ENCODE data around the gene FEM1B.

FEM1B gene

DNA sequence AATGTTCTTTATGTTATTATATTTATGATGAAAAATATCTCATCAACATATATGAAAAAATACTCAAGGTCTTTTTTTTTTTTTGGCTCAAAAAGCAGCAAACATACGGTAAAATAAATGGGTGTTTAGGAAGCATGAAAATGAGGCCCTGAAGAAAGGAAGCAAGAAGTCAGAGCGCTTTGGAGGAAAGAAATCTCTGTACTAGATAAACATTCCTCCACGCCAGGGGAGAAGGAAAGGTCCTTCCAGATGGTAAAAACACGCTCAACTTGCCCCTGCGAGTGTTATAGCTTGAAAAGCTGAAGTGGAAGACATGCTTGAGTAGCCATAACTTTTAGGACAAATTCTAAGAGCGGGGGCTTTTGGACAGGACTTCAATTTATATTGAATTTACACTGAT lies 52.9 kb downstream of the FEM1B start:
- FAIRE-seq: no peak

DNA sequence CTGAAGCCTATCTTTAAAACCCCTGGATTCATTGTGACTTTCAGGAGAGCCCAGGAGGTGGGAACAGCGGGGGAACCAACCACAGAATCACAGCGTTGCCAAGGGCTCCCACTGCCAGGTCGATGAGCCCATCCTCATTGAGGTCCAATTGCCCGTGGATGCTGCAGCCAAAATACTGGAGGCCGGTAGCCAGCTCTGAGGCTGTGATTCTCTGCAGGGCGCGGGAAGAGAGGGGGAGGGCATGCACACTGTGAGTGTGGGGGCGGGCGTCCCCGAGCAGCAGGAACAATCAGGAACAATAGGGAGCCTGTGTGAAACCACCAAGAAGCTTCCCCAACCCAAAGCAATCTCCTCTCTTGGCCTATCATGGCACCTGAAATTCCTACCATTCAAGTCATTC lies 53.4 kb downstream of the FEM1B start:
- no peak for FAIRE-seq

DNA sequence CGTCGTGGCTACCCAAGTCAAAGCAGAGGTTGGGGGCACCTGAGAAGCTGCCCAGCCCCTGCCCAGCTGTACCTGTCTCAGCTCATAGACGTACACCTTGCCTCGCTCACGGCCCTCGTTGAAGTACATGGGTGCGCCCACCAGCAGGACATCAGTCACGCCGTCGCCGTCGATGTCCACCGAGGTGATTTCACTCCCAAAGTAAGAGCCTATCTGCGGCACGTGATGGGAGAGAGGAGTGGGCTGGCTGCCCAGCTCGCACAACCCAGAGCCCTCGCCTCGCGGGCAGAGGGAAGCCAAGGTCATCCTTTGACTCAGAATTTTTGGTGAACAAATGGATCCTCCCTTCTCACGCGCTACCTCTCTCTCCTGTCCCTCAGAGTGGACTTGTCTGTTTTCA lies 54.7 kb downstream of the FEM1B start:
- FAIRE-seq: no peak

DNA sequence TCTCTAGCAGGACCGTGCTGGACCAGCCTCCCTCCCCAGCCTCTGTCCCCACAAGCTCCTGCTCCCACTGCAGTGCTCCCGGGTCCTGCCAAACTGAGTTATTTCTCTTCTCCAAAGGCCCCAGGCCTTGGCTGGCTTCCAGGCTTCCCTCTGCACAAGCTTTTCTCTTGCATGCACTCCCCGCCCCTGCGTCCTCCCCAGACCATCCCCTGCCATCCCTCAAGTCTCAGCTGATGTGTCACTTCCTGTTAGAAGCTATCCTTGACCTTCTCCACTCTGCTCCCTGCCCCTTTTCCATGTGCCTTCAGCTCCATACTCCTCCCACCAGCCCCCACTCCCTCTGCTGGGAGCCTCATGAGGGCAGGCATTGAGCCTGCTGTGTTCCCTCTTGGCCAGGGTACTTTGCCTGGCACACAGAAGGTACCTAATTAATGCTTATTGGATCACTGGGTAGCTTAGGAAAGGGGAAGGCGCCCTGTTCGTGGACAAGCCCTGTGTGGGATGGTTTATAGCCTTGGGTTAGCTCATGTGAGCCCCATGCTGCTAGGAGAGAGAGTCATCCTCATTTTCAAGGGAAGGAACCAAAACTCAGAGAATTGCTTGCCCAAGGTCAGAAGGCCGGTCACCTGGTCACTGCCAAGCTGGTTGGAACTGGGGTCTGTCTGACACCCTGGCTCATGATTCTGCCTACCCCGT lies 56.4 kb downstream of the FEM1B start:
- no peak for FAIRE-seq

DNA sequence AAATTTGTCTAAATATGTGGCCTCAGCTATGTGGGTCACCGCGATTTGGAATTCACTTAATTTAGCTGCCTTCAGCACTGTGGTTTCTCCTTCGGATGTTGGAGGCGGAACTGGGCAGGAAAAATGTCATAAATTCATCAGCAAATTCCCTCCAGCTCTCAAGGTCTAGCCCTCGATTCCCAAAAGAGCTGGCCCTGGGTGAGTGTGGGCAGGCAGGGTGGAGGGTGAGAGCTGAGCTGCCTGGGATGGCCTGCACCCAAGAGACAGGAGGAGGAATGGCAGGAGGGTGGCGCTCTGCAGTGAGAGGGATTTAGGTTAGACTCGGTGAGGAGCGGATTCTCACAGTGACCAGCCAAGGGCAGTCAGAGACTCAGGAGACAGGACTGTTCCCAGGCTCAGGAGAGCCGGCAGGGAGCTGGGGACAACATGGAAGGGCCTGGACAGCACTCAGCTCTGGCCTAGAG lies 57.1 kb downstream of the FEM1B start:
- no peak for FAIRE-seq

DNA sequence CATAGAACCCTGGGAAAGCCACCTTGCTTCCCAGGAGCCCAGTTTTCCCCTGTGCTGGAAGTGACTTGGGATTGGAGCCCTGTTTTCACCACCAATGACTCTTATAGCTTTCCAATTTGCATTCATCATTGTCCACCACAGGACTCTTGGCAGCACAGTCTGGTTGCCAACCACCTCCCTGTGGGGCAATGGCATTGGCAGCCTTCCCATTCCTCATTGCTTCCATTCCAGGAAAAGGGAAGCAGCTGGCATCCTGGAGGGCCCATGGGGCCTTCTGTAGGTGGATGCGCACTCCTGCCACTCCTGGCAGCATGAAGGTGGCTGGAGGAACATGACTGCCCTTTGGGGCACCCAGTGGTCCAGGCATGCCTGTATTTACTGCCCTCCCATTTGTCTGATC lies 57.7 kb downstream of the FEM1B start:
- no peak for FAIRE-seq

DNA sequence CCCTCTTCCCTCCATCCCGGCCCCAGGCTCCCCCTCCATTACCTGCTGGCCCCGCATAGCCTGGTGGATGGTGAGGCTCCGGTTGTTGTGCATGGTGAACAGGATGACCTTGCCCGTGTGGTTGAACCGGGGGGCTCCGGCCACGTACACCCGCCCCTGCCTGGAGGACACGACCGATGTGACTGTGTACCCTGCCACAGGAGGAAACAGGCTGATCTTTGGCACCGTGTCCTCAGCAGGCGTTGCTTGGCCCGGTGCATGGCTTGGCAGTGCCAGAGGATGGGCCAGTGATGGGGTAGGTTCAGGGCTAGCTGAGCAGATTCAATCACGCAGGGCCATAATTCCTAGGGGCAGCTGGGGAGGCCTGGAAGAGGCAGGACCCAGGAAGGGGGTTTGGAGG lies 58.1 kb downstream of the FEM1B start:
- FAIRE-seq: no peak

DNA sequence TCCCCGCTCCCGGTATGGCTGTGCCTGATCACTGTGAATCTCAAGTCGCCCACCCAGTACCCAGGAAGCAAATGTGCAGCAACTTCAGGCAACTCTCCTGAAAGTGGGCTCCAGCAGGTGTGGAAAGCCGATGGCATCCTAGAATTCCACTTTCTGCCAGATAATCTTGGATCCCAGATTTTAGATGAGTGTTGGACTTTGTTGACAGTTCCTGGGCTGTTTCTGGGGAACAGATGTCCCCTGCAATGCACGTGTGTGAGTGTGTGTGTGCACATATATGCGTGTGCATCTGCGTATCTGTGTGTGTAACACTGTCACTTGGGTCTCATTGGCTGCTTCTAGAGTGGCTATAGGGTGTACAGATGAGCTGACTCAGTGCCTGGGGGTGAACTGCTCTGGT lies 59.0 kb downstream of the FEM1B start:
- FAIRE-seq: no peak

DNA sequence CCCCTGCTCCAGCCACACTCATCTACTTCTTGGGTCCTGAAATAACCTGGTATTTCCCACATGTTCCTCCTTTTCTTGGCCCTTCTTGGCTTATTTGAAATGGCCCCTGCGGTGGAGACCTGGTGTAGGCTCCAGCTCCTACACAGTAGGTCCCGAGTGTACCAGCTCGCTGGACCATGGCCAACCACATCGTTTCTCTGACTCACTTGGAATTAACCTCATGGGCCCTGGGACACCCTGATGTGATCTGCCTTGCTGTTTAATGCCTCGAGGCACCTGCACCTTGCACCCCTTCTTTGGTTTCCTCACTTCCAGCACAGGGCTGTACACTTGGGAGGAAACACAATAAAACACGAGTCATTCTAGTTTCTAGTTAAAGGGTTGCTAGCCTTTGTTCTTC lies 60.3 kb downstream of the FEM1B start:
- FAIRE-seq: no peak

DNA sequence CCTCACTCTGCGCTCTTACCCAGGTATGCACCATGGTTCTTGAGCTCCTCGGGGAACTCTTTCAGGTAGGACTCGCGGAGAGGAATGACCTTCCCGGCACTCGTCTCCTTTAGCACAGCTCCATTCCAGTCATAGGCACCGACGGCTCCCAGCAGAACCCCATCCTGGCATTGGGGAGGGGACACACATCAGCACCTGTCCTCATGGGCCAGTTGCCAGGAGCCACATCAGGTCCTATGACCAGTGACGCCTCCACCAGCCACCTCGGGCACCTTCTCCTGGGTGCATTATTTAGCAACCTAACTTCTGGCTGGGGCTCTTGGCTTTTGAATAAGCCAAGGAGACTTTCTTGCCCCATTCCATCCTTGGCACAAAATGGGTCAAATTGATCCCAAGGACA lies 61.9 kb downstream of the FEM1B start:
- FAIRE-seq: no peak

DNA sequence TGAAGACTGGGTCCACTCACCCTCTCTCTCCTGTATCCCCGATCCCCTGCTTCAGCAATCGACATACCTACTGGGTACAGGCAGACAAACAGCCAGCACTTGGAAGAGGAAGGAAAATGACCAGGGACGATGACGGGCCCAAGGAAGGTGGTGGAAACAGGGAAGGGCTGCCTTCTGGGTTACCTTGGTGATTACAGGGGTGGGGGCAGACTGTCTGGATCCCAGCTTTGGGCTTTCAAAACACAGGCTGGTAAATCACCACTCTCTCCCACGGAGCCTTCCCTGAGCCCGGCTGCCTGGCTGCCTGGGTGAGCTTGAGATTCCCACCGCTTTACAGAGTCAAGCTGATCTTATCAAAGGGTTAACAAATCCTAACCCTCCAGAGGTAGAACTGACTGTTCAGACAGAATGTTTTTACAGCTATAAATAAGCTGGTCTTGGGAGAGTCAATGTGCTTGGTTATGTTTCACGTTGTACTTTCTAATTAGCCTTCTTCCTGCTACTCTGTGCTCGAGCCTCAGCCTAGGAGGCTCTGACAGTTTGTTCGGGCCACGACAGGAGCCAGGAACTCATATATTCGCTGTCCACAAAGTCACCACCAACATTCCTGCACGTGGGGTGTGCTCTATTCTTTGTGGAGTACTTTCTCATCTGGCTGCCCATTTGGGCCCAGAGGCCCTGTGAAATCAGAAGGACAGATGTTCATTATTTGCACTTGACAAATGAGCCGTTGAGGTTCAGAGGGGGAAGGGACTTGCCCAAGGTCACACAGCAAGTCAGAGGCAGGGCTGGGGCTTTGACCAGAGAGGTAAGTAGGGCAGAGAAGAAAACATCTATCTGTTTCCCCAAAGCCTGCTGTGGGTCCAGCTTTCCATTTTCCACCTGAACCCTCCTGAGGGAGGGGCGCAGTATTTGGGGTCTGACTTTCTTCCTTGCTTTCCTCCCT lies 63.5 kb downstream of the FEM1B start:
- FAIRE-seq: no peak

DNA sequence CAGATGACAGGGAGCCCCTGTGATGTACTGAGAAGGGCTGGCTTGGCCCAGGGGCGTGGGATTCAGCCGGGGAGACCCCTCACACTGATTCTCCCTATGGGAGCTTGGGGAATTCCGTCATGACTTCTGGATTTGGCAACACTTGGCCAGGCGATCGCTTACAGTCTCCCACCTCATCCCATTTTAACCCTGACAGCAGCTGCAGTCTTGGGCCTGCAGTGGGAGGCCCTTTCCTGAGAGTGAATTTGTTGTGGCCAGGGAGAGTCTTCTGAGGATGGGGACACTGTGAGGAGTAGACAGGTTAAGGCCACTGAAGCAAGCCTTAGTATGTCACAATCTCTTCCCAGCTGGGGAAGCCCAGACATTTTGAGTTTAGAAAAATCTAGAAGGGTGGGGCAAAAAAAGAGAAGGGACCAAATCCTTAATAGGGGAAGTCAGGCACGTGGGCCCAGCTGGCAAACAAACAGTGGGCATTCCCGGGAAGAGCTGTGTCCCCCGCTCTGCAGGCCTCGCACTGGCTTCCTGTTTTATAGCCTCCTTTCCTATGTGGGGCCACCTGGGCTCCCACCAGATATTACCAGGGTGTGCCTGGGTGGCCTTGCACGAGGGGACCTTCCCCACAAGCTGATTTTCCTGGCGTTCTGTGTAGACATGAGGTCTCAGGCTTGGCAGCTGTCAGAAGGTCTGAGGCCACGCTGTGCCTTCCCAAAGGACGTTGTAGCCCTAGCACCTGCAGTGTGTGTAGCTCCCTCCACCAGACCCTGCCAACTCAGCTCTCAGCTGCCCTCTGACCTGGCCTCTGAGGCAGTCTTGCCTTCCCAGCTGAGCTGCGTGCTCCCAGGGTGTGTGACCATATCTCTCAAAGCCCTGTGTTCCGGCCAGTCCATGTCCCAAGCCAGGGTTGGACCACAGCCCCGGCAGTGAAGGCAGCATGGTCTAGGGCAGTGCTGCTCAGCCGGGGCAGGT lies 64.5 kb downstream of the FEM1B start:
- no peak for FAIRE-seq

DNA sequence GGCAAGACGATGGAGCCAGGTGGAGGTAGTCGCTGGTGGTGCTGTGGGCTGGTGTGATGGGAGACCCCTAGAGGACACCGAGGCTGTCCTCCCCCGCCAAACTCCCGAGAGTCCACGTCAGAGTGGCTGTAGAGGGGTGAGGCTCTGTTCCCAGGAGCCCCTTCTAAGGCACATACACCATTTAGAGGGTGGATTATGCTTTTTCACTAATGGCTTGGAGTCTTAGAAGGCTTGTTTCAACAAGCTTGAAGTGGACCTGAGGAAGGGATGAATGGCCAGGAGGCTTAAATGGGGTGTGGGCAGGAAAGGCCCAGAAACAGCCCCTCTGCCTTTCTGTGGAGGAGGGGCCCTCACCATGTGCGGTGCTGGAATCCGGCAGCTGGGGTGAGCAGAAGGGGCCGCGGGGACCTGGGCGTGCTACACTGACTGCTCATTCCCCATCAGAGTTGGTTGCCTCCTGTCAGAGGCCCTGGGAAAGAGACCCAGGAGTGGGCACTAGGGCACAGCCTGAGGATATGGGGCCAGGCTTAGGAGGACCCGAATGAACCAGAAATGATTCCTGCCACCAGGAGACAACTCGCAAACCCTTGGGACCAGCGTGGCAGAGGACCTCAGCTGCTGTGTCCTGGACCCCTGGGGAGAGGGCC lies 66.2 kb downstream of the FEM1B start:
- FAIRE-seq: no peak

DNA sequence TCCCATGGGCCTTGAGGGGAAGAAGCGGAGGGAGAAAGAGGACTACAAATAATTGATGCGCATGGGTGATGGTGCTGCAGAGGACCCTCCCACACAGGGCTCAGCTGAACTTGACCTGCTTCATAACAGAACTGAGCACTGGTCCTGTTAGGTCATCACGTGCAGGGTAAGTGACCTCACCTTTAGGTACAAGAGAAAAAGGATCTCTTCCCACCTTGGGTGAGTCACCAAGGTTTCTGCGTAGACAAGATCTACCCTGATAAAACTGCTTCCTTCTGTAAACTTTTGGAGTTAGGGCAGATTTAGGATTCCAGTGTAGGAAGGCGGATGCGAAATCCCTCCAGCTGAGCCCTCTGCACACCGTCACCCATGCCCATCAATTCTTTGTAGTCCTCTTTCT lies 67.1 kb downstream of the FEM1B start:
- no peak for FAIRE-seq

All from A204.1 (cell line).